ENCODE measurements around the gene PLEKHM2. TPM values are rescaled to one million over a fixed set of nuclear protein-coding genes. Genes with fewer than 3 reads are reported as not detected.

Gene PLEKHM2
- total and polyA plus RNA-seq, 2 of the 8 experiments (the other 6 are each of a cell fraction or from before 2014, with no cell fraction given) = 38.3 to 47.6 TPM

GRCh38 chr1:15709226-15709625 is 25.1 kb downstream of the PLEKHM2 start (continued):
- no peak for TF ChIP-seq GABPA (IDR thresholded peaks at IDR 0.05; ENCODE audit: borderline replicate concordance, insufficient read depth, low read length)
- TF ChIP-seq TBP (IDR thresholded peaks at IDR 0.05; ENCODE audit: low read depth, low read length) = no peak
- TF ChIP-seq CHD2 (IDR thresholded peaks at IDR 0.05; ENCODE audit: low read length) = no peak
- no peak for TF ChIP-seq JUND (IDR thresholded peaks at IDR 0.05; ENCODE audit: low read length)

Measured in H1 (cell line).